Measurements from ENCODE around the gene CRY2.
"Not testable (repeated sequence)": the region's sequence is repeated elsewhere in the genome, so short reads cannot be mapped to it uniquely, and the experiment has no call there.

The CRY2 gene

DNA sequence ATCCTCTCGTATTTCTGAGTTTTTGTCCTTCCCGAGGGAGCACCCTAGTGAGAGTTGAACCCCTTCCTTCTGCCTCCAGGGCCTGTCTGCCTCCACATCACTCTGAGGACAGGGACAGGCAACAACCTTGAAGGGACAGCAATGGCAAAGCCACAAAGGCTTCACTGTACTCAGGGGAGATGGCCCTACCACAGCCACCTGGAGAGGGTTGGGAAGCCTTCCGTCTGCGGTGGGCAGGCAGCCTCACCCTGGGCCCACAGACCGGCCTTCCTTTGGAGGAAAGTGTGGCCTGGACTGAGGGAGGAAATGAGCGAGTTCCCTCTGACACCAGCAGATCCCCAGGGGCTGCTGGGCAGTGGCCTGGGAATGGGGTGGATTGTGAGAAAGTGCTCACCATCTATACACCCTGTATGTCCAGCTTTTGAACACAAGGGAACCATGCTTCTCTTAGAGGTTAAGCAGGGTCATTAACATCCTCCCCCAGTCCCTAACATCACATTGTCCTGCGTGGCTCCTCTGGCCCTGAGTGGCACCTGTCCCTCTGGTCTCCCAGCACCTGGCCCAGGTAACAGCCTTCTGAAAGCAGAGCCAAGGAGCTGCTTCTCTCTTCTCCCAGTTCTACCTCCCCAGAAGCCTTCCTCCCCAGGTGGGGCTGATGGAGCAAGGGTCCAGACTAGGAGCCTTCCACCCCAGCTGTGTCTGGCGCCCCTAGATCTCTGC lies 35.5 kb upstream of the CRY2 start:
- no peak for DNase-seq (ENCODE audit: low read depth in 2 of 2)

DNA sequence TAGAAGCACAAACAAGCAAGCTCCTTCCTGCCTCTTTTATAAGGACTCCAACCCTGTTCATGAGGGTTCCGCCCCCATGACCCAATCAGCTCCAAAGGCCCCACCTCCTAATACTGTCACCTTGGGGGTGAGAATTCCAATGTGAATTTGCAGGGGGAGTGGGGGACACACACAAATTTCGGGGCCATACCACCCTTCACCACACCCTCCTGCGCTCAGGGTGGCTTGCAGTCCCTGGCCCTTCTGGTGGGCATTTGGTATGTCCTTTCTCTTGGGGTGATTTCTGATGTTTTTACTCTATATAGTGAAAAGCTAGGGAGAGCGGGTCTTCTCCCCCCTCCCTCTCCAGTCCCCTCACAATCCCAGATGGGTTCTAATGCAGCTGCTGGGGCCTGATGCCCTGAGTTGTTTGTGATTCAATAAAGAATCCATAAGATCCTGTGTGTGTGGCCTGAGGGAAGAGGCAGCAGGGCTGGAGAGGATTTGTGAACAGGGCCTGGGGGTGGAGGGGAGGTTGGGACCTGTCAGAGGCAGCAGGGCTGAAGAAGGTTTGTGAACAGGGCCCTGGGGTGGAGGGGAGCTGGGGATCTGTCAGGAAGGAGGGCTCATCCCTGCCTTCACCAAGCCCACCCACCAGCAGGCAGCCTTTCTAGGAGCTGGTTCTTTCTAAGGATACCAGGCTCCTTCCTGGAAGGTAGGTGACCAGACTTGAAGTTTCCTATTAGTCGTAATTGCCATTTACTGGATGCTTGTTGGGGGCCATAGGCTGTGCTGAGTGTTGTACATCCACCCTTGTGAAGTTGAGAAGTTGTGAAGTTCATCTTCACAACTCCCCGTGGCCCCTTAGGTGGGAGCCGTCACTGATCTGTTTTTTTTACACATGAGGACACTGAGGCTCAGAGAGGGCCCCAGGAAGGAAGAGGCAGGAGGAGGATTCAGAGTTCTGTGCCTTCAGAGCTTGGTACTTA lies 34.4 kb upstream of the CRY2 start:
- no peak for DNase-seq (ENCODE audit: low read depth in 2 of 2)

DNA sequence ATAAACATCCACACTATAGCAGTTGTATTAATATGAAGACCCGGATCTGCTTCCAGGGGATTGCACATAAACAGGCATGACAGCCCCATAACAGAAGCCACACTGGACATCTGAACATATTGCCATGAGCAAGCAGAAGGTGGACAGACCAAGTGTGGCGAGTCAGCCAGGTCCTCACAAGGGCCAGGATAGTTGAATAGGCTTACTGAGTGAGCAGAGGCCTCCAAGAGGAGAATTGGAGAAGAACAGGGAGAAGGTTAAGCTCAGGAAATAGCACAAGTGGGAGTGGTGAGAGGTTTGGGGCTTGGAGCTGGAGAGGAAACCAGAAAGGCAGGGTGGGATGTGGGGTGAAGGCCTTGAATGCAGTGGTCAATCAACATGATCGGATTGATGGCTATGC lies 31.5 kb upstream of the CRY2 start:
- no peak for DNase-seq (ENCODE audit: low read depth in 2 of 2)

DNA sequence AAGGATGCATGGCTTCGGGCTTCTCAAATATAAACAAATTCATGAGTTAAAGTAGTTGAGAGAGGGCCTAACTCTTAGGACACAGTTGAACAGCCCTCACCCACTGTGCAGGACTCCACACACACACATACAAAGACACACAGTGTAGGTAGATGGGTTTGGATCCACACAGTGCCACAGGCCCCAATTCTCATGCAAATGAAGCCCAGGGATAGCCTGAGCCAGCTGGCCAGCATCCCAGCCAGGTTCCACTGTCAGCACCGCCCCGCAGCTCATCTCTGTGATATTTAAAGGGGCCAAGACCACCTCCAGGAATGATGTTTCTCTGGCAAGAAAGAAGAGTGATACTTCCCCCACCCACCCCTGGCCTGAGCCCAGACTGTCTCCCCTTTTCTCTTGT lies 30.7 kb upstream of the CRY2 start:
- no peak for DNase-seq (ENCODE audit: low read depth in 2 of 2)

DNA sequence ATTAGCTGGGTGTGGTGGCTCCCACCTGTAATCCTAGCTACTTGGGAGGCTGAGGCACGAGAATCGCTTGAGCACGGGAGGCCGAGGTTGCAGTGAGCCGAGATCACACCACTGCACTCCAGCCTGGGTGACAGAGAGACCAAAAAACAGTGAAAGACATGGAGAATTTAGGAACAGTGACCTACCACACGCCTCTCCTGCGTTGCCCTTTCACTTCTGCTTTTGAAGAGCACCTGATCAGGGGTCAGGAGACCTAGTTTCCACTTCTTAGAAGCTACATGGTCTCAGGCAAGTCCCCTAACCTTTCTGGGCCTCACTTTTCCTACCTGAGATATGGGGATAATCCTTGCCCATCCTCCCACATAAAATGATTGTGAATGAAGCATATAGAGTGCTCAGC lies 30.1 kb upstream of the CRY2 start:
- no peak for DNase-seq (ENCODE audit: low read depth in 2 of 2)

DNA sequence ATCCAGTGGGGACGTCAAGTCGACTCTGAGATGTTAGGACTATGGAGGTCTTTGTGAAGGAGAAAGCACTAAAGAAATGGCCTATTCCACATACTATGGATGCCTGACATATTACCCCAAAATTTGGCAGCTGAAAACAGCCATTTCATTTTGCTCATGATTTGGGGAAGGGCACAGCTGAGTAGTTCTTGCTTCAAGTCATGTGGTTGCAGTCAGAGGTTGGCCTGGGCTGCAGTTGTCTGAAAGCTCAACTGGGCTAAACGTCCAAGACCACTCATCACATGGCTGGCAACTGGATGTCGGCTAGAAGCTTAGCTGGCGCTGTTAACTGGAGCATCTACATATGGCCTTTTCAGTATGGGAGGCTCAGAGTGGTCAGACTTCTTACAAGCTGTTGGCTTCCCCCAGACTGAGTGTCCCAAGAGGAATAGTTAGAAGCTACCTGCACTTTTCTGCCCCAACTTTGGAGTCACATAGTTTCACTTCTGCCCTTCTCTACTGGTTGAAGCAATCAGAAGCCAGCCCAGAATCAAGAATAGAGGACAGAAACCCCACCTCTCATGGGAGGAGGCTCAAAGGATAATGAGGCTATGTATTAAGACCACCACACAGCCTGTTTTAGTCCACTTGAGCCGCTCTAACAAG lies 28.2 kb upstream of the CRY2 start:
- no peak for DNase-seq (ENCODE audit: low read depth in 2 of 2)

DNA sequence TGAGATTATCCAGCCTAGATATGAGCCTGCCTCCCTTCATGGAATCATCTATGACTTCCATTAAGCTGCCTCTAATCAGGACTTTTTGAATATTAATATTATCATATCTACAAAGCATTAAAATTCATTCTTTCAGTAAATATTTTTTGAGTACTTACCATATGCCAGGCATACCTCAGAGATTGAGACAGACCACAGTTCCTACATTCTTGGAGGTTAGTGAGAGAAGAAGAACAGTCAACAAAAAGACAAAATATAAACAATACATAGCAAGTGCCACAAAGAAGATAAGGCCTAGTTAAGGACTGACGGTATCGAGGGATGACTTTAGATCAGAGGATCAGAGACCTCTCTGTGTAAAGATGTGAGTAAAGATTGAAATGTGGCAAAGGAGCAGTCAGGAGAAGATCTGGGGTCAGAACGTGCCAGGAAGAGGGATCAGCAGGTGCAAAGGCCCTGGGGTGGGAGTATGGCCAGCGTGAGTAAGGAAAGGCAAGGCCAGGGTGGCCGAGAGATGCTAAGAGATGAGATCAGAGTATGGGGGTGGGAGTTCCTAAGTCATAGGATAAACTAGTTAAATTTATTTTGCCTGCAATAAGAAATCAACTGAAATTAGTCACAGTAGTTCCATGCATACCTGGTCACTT lies 26.9 kb upstream of the CRY2 start:
- no peak for DNase-seq (ENCODE audit: low read depth in 2 of 2)

DNA sequence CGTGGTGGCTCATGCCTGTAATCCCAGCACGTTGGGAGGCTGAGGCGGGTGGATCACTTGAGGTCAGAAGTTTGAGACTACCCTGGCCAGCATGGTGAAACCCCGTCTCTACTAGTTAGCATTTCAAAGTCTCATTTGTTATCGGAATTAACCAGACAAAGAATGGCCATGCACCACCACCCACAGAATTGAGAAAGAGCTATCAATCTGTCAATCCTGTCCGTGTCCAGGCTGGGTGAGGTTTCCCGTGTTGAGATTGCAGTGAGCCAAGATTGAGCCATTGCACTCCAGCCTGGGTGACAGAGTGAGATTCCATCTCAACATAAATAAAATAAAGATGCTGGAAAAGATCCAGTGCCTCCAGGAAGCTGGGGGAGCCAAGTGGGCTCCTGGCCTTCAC lies 20.8 kb upstream of the CRY2 start:
- DNase-seq (ENCODE audit: low read depth in 2 of 2) = not testable (repeated sequence)

DNA sequence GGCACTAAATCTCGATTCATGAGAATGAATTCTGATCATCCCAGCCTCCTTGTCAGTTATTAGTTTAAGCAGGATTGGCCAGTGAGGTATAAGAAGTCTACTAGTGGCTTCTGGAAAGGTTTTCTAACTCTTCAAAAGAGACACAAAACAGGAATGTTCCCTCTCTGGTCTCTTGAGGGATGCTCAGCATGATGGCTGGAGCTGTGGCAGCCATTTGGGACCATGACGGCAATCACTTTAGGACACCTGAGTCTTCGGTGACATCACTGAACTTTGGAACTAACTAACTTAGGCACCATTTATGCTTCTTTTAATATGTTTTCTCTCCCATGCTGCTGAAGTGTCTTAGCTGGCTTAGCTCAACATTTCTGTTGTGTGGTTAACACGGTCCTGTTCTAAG lies 20.2 kb upstream of the CRY2 start:
- DNase-seq (ENCODE audit: low read depth in 2 of 2) = no peak

DNA sequence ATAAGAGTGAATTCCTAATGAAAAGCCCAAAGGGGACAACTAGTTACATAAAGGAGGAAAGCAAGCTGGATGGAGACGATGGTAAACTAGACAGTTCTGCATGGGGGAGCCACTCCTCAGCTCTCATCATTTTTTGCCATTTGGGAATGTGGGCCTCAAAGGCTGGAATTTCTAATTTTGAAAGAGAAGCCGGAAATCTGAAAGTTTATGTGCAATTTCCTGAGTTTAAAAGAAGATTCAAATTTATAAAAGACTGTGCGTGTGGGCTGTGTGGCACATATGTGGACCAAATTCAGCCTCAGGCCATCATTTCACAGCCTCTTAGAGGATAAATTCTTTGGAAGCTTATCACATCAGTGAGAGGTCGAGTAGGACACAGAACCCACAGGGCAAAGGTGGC lies 18.3 kb upstream of the CRY2 start:
- DNase-seq (ENCODE audit: low read depth in 2 of 2) = no peak

DNA sequence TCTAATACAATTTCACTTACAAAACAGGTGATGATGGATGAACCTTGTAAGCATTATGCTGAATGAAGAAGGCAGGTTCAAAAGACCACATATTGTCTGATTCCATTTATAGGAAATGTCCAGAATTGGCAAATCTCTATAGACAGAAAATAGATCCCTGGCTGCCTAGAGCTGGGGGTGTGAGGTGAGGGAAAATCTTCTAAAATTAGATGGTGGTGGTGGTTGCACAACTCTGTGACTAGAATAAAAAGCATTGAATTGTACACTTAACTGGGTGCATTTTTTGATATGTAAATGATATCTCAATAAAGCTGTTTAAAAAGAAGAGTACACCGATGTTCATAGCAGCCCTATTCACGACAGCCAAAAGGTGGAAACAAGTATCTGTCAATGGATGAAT lies 16.7 kb upstream of the CRY2 start:
- no peak for DNase-seq (ENCODE audit: low read depth in 2 of 2)

DNA sequence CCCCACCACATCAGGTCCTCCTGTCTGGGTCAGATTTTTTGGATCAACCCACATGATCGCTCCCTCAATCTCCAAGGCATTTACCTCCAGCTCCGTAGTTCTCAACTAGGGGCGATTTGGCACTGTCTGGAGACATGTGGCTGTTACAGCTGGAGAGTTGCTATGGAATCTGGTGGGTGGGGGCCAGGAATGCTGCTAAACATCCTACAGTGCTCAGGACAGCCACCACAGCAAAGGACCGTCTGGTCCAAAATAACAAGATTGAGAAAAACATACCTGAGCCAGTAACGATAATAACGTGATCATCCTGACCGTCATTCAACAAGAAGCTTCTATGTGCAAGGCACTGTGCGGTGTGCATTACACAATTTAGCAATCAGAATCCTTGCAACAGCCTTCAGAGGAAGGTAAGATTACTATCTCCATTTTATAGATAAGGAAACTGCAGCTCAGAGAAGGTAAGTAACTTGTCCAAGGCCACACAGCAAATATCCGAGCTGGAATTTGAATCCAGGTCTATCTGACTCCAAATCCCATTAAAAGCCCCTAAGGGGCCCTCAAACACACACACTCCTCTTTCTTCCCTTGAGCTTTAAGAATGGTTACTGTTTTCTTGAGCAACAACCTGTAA lies 14.3 kb upstream of the CRY2 start:
- DNase-seq (ENCODE audit: low read depth in 2 of 2) = no peak

DNA sequence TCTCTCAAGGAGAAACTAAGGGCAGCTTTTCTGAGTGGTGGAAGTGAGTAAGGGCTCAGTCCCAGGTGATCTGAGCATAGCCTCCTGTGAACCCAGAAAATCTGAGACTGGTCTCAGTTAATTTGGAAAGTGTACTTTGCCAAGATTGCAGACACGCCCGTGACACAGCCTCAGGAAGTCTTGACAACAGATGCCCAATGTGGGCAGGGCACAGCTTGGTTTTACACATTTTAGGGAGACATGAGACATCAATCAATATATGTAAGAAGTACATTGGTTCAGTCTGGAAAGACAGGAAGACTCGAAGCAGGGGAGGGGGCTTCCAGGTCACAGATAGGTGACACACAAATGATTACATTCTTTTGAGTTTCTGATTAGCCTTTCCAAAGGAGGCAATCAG lies 13.5 kb upstream of the CRY2 start:
- DNase-seq (ENCODE audit: low read depth in 2 of 2) = no peak

DNA sequence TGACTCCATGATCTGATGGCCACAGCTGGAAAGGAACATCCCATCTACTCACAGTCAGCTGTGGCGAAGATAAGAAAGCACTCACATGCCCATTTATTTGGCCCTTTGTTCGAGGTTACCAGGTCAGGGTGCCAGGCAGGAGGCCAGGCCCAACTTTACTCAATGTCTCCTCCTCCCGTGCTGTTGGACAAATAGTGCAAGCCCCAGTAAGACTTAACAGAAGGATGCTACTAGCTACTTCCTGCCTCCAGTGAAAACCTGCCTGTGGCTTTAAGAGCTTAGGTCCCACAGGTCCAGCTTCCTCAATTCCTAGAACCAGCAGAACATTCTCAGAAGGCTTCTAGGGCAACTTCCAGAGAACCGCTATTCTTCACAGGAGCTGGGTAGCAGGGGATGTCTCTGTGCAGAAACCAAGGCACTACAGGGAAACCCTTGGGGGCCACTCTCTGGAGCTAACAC lies 12.9 kb upstream of the CRY2 start:
- no peak for DNase-seq (ENCODE audit: low read depth in 2 of 2)

DNA sequence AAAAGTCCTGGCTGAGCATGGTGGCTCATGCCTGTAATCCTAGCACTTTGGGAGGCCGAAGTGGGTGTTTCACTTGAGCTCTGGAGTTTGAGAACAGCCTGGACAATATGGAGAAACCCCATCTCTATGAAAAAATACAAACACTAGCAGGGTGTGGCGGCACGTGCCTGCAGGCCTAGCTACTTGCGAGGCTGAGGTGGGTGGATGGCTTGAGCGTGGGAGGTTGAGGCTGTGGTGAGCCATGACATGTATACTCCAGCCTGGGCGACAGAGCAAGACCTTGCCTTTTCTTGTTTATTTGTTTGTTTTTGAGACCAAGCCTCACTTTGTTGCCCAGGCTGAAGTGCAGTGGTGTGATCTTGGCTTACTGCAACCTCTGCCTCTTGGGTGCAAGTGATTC lies 8.1 kb upstream of the CRY2 start:
- DNase-seq (ENCODE audit: low read depth in 2 of 2) = no peak

DNA sequence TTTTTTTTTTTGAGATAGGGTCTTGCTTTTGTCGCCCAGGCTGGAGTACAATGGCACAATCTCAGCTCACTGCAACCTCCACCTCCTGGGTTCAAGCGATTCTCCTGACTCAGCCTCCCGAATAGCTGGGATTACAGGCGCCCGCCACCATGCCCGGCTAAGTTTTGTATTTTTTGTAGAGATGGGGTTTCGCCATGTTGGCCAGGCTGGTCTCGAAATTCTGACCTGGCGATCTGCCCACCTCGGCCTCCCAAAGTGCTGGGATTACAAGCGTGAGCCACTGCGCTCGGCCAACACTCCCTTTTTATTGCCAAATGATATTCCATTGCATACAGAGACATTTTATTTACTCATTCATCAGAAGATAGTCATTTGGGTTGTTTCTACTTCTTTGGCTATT lies 7.0 kb upstream of the CRY2 start:
- not testable (repeated sequence) for DNase-seq (ENCODE audit: low read depth in 2 of 2)

DNA sequence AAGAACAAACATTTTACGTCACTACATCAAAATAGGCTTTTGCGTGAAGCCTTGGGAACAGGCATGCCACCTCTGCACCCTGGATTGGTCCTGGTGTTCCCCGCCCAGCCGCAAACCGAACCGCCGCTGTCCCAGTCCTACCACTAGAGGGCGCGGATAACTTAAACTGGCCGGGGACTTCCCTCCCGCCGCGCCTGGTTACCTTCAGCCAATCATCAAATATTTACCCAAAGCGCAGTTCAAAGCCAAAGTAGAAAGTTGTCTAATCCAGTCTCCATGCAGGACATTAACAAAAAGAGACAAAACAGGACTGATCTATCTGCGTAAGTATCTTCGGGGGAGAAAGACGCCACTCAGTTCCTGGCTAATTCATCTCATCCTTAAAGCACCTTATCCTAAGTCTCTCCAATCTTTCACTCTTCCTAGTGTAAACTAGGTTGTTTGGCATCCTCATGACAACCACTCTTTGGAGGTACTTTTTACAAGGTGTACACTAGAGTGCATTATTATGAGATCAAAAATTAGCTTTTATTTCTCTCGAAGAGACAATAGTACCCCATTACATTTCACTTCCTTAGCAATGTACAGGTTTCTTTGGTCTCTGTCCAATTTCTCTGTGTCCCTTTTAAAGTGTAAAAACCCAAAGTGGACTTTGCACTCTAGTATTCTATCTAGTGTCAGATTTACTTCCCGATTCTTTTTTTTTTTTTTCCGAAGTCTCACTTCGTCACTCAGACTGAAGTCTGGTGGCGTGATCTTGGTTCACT lies 3.9 kb upstream of the CRY2 start:
- DNase-seq (ENCODE audit: low read depth in 2 of 2) = peak; percentile 77 to 78

DNA sequence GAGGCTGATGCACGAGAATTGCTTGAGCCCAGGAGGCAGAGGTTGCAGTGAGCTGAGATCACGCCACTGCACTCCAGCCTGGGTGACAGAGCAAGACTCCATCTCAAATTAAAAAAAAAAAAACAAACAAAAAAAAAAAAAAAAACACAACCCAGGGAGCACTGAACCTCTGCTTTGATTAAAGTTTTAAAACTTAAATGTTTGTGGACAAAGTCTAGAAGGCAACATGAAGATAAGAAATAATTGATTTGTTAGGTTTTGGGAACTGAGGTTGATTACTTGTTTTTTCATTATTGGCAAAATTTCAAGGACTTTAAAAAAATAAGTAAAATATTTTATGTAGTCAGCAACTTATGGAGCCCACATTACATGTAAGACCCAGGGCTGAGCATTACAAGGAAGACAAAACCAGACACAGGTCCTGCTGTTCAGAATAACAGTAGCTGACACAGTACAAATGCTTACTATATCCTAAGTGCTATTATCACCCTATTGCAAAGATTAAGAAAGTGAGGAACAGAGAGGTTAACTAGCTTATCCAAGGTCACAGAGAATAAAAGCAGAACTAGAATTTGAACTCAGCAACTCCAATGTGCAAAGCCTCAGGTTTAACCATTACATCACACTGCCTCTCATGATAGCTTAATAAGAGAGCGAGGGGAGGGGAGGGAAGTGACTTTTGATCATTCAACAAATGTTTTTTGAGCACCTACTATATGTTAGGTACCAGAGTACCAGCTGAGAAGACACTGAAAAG lies 2.3 kb upstream of the CRY2 start:
- no peak for DNase-seq (ENCODE audit: low read depth in 2 of 2)

DNA sequence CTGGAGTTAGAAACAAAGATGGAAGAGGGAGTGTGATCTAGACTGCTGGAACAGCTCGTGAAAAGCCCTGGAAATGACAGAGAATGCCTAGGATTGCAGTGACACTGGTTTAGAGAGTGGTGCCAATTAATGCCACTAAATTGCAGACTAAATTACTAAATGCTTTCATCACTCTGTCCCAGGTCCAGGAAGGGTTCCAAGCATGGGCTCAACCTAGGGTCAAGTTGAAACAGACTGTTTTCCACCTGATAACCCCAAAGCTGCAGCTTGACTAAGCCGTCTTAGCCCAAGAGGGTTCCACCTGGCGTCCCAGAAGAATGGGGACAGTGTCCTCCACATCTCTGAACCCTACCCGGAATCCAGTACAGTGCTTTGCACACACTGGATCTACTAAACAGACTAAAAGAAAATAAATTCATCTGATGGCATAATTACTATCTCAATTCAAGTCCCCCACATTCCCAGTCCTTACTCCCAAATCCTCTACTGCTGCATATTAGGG lies 1.1 kb upstream of the CRY2 start:
- DNase-seq (ENCODE audit: low read depth in 2 of 2) = no peak

DNA sequence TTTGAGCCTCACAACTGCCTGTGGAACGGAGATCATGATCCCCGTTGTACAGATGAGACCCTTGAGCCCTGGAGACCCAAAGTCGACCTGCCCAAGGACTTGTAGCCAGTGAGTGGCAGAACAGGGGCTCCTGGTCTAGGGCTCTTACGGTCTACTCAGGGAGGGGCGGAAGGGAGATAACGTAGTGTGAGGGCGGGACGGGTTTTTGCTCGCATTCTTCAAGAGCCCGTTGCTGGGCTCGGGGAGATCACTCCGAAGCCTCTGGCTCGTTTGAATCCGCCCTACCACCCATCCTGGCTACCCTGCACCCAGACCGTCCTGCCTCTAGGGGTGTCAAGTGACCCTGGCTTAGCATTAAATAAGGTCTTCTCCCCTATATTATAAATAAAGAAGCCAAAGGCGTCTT lies 639 bp downstream of the CRY2 start:
- peak; percentile 9 to 21 for DNase-seq (ENCODE audit: low read depth in 2 of 2)

Measured in stimulated activated CD8-positive, alpha-beta memory T cell treated with anti-CD3 and anti-CD28 coated beads, Interleukin-15, amount 100 ng/mL, for 48 hours (primary cell).